ENCODE results near the gene EFCAB5.

DNA sequence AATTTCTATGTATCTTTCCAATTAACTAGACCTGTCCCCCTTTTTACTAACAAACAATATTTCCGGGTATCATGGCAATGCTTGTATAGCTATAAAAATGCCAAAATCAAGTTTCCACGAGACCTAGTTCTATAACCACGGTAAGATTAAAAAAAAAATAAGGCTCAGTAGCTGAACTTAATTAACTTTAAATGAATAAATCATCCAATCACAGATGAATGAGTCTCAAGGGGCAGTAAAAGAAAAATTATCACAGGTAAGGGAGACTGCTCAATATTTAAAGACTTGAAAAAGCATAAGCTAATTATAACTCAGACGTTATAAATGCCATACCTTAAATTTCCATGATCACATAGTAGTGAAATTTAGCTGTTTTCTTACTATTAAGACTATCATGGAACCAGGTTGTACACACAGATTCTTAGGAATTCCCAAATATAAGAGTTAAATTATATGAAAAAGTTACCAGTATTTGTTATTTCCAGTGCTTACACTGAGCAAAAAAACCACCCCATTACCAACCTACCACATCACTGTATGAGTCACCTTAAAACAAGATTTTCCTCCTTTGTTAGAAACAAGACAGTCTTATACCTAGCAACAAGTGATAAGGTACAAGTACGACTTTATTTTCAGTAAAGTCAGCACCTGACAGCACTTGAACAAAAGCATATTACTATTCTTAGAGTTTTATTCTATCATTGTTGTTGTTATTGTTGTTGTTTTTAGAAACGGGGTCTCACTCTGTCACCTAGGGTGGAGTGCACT, 32.0 kb upstream of the EFCAB5 start:
- TF ChIP-seq CTCF (IDR thresholded peaks at IDR 0.05): no peak
- TF ChIP-seq POLR2A (IDR thresholded peaks at IDR 0.05): no peak

Measured in testis (tissue), 2 donors.